HUES48 (cell line): ENCODE results near the gene STK35.
A peak's percentile ranks its signal among the peaks of the same experiment; 100 is the strongest.
"Not testable (repeated sequence)": the region's sequence is repeated elsewhere in the genome, so short reads cannot be mapped to it uniquely, and the experiment has no call there.

Source experiments
- H3K27ac ChIP-seq: one replicate; pipeline ENCODE4 v1.7.0; 2013; ENCODE audit warnings: low read depth, low read length, inconsistent platforms
- H3K27me3 ChIP-seq: 2 replicates; pipeline ENCODE4 v1.6.1; 2013; ENCODE audit warnings: mild to moderate bottlenecking, low read length; ENCODE audit not compliant: control insufficient read depth, insufficient read depth
- H3K36me3 ChIP-seq: 2 replicates; pipeline ENCODE4 v1.6.1; 2013; ENCODE audit warnings: low read length; ENCODE audit not compliant: control insufficient read depth, insufficient read depth
- H3K4me1 ChIP-seq: 2 replicates; pipeline ENCODE4 v1.6.1; 2013; ENCODE audit warnings: mild to moderate bottlenecking, low read length; ENCODE audit not compliant: control insufficient read depth, insufficient read depth
- H3K4me3 ChIP-seq: 2 replicates; pipeline ENCODE4 v1.5.1; 2013; ENCODE audit warnings: mild to moderate bottlenecking, low read depth, low read length
- H3K9ac ChIP-seq: 2 replicates; pipeline ENCODE4 v1.6.1; 2013; ENCODE audit warnings: mild to moderate bottlenecking, low read depth, low read length, moderate library complexity
- H3K9me3 ChIP-seq: 2 replicates; pipeline ENCODE4 v1.6.1; 2013; ENCODE audit warnings: low read length; ENCODE audit not compliant: control insufficient read depth, insufficient read depth

The STK35 gene

DNA sequence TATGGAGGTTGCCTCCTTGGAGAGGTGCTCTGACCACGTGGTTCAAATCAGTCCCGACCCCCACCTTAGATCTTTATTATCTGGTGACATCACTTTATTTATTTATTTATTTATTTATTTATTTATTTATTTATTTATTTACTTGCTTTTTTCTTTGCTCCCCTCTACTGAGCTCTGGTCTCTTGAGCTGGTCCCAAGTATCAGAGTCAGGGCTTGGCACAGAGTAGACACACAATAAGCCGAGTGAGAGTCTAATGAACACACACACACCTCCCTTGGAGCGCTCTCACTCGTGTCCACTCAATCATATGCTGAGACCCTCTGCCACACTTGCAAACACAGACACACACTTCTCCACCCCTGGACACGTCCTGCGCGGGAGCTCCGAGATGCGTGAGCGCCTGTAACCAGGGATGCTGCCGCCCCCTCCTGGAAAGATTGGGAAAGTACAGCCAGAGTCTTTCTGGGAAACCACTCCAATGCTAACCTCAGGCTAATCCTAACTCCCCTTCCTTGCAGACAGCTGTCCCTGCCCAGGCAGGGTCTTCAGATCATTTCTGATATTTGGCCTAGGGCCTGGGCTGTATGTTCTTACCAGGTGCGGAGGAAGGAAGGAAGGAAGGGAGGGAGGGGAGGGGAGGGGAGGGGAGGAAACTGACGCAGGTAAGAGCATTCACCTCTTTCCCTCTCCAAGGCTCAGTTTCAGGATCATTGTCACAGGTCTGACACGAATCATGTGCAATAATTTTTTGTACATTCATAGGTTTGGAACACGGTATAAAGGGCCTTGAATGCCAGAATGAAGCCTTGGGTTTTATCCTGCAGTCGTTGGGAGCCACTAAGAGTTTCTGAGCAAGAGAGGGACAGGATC is 70.9 kb downstream of the STK35 start:
- no peaks in the 10 kb centered on the region for H3K36me3 ChIP-seq
- no peaks in the 10 kb centered on the region for H3K9me3 ChIP-seq
- peak overlapping the region; percentile 44; the same call in 1 of the 2 replicates for H3K4me3 ChIP-seq
- no peaks in the 10 kb centered on the region for H3K4me1 ChIP-seq
- no peaks in the 10 kb centered on the region for H3K27me3 ChIP-seq
- no peak overlapping the region for H3K27ac ChIP-seq
- no peak overlapping the region for H3K9ac ChIP-seq

DNA sequence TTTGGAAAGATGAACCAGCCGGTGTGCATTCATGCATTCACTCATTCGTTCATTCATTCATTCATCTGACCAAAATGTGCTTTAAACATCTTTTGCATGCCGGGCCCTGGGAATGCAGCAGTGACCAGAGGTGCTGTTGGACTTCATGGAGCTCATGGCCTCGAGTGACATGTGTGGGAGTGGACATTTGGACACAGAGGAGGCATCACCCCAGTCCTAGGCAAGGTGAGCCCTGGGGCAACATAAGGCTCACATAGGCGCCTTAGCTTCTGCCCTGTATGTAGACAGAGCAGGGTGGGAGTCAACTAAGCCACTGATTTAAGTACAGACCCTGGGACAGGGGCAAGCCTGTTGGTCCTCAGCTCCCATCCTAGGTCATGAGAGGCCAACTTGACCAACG is 71.6 kb downstream of the STK35 start:
- no peak overlapping the region for H3K4me3 ChIP-seq
- no peaks in the 10 kb centered on the region for H3K4me1 ChIP-seq
- no peak overlapping the region for H3K9ac ChIP-seq
- no peak overlapping the region for H3K27ac ChIP-seq
- no peaks in the 10 kb centered on the region for H3K27me3 ChIP-seq
- H3K9me3 ChIP-seq: no peaks in the 10 kb centered on the region
- H3K36me3 ChIP-seq: no peaks in the 10 kb centered on the region

DNA sequence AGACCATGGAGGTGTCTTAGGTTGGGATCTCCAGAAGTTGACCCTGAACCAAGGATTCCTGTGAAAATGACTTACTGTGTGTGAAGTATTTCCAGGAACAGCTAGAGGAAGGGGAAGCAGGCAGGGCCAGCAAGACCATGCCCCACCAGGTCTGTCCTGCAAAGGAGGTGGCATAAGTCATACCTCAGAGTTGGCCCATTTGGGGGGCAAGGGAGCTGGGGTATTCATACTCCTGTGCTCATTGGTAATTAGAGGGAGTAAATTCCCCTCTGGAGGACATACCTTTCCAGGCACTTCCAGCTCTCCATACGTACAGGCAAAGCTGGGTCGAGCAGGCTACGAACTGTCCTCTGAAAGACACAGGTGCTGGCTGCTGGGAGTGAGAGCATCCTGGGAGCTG is 72.4 kb downstream of the STK35 start:
- Histone ChIP-seq H3K27me3 (no peaks in the 10 kb centered on the region), H3K9ac (no peak overlapping the region), H3K27ac (no peak overlapping the region), H3K36me3 (no peaks in the 10 kb centered on the region), H3K4me1 (no peaks in the 10 kb centered on the region), H3K9me3 (no peaks in the 10 kb centered on the region), H3K4me3 (no peak overlapping the region)

GRCh38 chr20:2176946-2177345 is 75.3 kb downstream of the STK35 start:
- no peak overlapping the region for H3K9ac ChIP-seq
- H3K27ac ChIP-seq: no peak overlapping the region
- H3K36me3 ChIP-seq: no peaks in the 10 kb centered on the region
- no peaks in the 10 kb centered on the region for H3K27me3 ChIP-seq
- no peaks in the 10 kb centered on the region for H3K4me1 ChIP-seq
- no peaks in the 10 kb centered on the region for H3K9me3 ChIP-seq
- no peak overlapping the region for H3K4me3 ChIP-seq

DNA sequence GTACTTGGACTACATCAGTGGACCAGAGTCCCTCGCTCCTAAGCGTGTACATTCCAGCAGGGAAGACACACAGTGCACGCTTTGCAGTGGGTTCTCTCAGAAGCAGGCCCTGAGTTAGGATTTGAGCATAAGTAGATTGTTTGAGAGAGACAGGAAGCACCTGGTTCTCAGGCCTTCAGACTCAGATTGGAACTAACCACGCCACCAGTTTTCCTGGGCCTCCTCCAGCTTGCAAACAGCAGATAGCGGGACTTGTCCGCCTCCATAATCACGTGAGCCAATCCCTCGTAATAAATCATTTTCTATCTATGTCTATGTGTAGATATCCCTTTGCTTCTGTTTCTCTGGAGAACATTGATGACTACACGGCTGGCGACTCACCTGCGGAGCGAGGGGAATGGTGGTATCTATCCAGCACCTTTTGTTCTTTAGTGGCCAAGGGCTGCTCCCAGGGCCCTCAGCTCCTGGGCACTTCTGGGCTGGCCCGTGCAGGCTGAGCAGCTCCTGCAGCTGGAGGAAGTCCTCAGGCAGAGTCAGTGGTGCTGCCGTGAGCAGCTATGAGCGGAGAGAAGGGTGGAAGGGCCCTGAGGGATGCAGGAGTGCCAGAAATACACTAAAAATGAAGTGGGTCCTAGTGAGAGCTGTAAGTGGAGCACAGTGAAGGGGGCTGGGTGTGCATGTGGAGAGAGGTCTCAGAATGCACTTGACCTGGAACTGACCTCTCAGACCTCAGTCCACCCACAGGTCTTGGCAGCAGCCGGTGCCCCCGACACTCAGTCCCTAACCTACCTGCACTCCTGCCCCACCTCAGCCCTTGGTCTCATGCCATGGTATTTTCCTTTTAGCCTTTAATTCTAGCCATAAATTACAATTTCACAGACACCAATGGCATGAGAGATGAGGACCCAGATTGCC is 76.9 kb downstream of the STK35 start:
- Histone ChIP-seq H3K36me3 (no peaks in the 10 kb centered on the region), H3K4me3 (no peak overlapping the region), H3K9me3 (no peaks in the 10 kb centered on the region), H3K27me3 (no peaks in the 10 kb centered on the region), H3K27ac (no peak overlapping the region), H3K4me1 (no peaks in the 10 kb centered on the region), H3K9ac (no peak overlapping the region)

DNA sequence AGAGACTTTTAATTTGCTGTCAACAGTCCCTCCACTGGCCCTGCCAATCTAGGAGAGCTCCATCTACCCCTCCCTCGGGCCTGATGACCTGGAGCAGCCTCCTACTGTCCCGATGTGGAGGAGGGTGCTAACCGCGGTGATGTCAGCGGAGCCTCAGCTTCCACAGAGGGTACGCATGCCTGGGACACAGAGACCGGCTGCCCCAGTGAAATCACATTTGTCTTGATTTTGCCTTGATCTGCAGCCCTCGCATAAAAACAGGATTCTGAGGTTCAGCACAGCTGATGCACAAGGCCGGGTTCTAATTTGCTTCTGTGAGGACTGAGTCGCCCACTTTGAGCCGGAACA is 77.6 kb downstream of the STK35 start:
- Histone ChIP-seq H3K27me3 (no peaks in the 10 kb centered on the region), H3K9me3 (no peaks in the 10 kb centered on the region), H3K4me3 (no peak overlapping the region), H3K9ac (no peak overlapping the region), H3K4me1 (no peaks in the 10 kb centered on the region), H3K36me3 (no peaks in the 10 kb centered on the region), H3K27ac (no peak overlapping the region)

DNA sequence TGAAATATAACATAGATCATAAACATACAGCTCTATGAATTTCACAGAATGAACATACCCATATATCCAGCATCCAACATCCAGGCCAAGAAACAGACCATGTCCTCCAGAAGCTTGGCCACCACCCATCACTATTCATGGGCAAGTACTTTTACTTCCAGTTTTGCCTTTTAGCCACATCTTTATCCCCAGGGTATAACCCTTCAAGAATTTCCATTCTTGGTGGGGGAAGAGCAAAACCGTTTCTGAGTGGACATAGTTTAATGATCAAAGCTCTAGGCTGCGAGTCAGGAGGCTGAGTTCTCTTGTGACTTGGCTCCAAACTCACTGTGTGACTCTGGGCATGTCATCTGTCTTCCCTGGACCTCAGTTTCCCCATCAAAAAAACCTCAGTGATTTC is 78.3 kb downstream of the STK35 start:
- Histone ChIP-seq H3K4me3 (no peak overlapping the region), H3K36me3 (no peaks in the 10 kb centered on the region), H3K27ac (no peak overlapping the region), H3K9me3 (no peaks in the 10 kb centered on the region), H3K9ac (no peak overlapping the region), H3K4me1 (no peaks in the 10 kb centered on the region), H3K27me3 (no peaks in the 10 kb centered on the region)

- no peaks in the 10 kb centered on the region for H3K4me1 ChIP-seq
- no peak overlapping the region for H3K9ac ChIP-seq
- H3K27ac ChIP-seq: no peak overlapping the region
- no peaks in the 10 kb centered on the region for H3K27me3 ChIP-seq
- no peaks in the 10 kb centered on the region for H3K36me3 ChIP-seq
- H3K4me3 ChIP-seq: no peak overlapping the region
- no peaks in the 10 kb centered on the region for H3K9me3 ChIP-seq
These were observed 81.8 kb downstream of the STK35 start for GRCh38 chr20:2183381-2183780.

DNA sequence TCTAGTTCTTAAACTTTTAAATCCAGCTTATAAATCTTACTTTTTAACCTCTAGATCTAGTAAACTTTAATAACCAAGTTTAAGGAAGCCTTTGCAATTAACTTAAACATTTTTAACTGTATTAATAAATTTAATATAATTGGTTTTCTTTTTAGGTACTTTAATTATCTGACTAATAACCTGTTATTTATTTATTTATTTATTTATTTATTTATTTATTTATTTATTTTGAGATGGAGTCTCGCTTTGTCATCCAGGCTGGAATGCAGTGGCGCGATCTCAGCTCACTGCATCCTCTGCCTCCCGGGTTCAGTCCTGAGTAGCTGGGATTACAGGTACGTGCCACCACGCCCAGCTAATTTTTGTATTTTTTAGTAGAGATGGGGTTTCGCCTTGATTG is 83.3 kb downstream of the STK35 start:
- not testable (repeated sequence) for H3K9ac ChIP-seq, H3K36me3 ChIP-seq, H3K27me3 ChIP-seq, H3K4me1 ChIP-seq, H3K27ac ChIP-seq, H3K4me3 ChIP-seq, H3K9me3 ChIP-seq

DNA sequence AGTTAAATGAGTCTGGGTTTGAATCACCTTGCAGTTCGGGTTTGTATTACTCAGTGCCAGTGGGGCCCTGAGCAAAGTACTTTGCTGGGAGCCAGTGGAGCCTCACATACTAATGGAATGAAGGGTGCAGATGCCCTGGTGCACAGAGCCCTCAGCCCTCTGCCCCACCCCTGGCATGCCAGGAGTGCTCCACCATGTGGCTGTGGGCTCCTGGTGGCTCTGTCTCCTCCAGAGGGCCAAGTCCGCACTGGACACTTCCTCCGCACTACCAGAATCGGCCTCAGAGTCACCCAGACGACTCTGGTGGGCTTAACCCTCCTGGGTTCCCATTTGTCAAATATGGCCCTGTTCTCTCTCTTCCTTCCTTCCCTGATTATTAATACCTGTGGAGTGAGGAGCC is 94.0 kb downstream of the STK35 start:
- no peaks in the 10 kb centered on the region for H3K9me3 ChIP-seq
- no peak overlapping the region for H3K4me3 ChIP-seq
- no peaks in the 10 kb centered on the region for H3K36me3 ChIP-seq
- no peak overlapping the region for H3K9ac ChIP-seq
- H3K27me3 ChIP-seq: no peaks in the 10 kb centered on the region
- H3K4me1 ChIP-seq: no peaks in the 10 kb centered on the region
- H3K27ac ChIP-seq: no peak overlapping the region

GRCh38 chr20:2197166-2197565 is 95.5 kb downstream of the STK35 start:
- Histone ChIP-seq H3K4me1 (no peaks in the 10 kb centered on the region), H3K9ac (no peak overlapping the region), H3K4me3 (no peak overlapping the region), H3K36me3 (no peaks in the 10 kb centered on the region), H3K27ac (no peak overlapping the region), H3K27me3 (no peaks in the 10 kb centered on the region), H3K9me3 (no peaks in the 10 kb centered on the region)
